Omental fat pad (tissue), 4 donors: ENCODE measurements around the gene PDE4A. TPM values are rescaled to one million over a fixed set of nuclear protein-coding genes. Genes with fewer than 3 reads are reported as not detected.

ENCODE experiments used
- ATAC-seq: fragments of 150-250 bp; one replicate; pipeline ENCODE4 v1.9.1; 2016; ENCODE audit warnings: mild to moderate bottlenecking, moderate library complexity; ENCODE audit not compliant: low FRiP score
- DNase-seq: peaks from one replicate; pipeline ENCODE4 v3.0.0-alpha.2; 2019; ENCODE audit warnings: low spot score
- CTCF ChIP-seq, 3 donors: fragments of 450-650 bp; IDR thresholded peaks; one replicate each; pipeline ENCODE4 v1.5.1; 2016 to 2017; ENCODE audit warnings: antibody characterized with exemption in 3 of 3, mild to moderate bottlenecking in 3 of 3, moderate library complexity in 2 of 3
- total RNA-seq, 4 donors: library from RNA; depleted of rRNA; stranded (reverse); fragments of >200 nt; gene quantifications; one replicate each; pipeline ENCODE4 v1.1.0, GENCODE V29; 2016

PDE4A gene
- total RNA-seq, 4 donors from 2014 or later = 9.8 to 30.3 (median 16.2) TPM

GRCh38 chr19:10442698-10443097, 22.4 kb downstream of the PDE4A start:
- no peak for TF ChIP-seq CTCF (IDR thresholded peaks at IDR 0.05)
- no peak for DNase-seq
- ATAC-seq = no peak

DNA sequence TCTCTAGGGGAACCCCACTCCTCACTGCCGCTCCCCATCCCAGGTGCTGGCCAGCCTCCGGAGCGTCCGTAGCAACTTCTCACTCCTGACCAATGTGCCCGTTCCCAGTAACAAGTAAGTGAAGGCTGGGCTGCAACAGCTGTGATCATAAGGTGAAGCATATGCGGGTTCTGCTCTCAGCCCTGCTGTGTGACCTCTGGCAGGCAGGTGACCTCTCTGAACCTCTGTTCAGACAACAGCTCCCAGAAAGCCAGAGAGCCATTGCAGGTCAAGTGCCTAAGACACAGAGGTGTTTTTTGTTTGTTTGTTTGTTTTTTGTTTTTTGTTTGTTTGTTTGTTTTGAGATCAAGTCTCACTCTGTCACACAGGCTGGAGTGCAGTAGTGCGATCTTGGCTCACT, 28.7 kb downstream of the PDE4A start:
- TF ChIP-seq CTCF (IDR thresholded peaks at IDR 0.05) = no peak
- ATAC-seq (no peak), DNase-seq (no peak)

GRCh38 chr19:10450191-10450852, 30.0 kb downstream of the PDE4A start:
- ATAC-seq (no peak), DNase-seq (no peak)
- TF ChIP-seq CTCF (IDR thresholded peaks at IDR 0.05) = no peak

GRCh38 chr19:10450853-10451609, 30.7 kb downstream of the PDE4A start:
- no peak for DNase-seq
- no peak for TF ChIP-seq CTCF (IDR thresholded peaks at IDR 0.05)
- ATAC-seq = no peak

- peak; percentile 5 for ATAC-seq
- TF ChIP-seq CTCF (IDR thresholded peaks at IDR 0.05) = no peak
- no peak for DNase-seq
Measured at GRCh38 chr19:10452726-10453618, 32.6 kb downstream of the PDE4A start.

DNA sequence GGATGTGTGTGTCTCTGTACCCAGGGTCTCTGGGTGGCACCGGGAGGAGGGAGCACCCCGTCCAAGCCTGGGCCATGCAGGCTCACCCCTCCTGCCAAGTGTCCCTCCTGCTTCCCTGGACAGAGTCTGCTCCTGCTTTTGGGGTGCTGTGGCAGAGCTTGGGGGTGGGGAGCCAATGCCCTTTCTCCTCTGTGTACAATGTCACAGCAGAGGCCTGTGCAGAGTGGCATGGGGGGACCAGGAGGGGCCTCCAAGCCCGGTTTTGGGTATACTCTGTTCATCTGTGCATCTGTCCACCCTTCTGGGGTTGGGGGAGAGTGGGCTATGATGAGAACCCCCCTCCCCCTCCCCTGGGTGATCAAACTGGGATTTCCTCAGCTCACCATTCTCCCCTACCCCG, 33.5 kb downstream of the PDE4A start:
- ATAC-seq = no peak
- TF ChIP-seq CTCF (IDR thresholded peaks at IDR 0.05) = no peak

More for the DNA sequence above, 33.5 kb downstream of the PDE4A start:
- no peak for DNase-seq
